Muscle layer of colon (tissue), 2 donors: ENCODE data around the gene DIS3L2.

Experiments
- H3K27ac ChIP-seq: one replicate; pipeline ENCODE4 v1.7.0; 2013; ENCODE audit warnings: low read depth, mild to moderate bottlenecking, low read length, moderate library complexity
- H3K27me3 ChIP-seq, 2 donors: one replicate each; pipeline ENCODE4 v1.7.0; 2013; ENCODE audit warnings: low read length in 2 of 2, mild to moderate bottlenecking in 2 of 2; ENCODE audit not compliant: insufficient read depth in 2 of 2, control insufficient read depth in 1 of 2
- H3K36me3 ChIP-seq: one replicate; pipeline ENCODE4 v1.7.0; 2013; ENCODE audit warnings: mild to moderate bottlenecking, low read length; ENCODE audit not compliant: insufficient read depth
- H3K4me1 ChIP-seq: one replicate; pipeline ENCODE4 v1.7.0; 2013; ENCODE audit warnings: mild to moderate bottlenecking, low read length; ENCODE audit not compliant: insufficient read depth
- H3K4me3 ChIP-seq, 2 donors: one replicate each; pipeline ENCODE4 v1.7.0; 2013; ENCODE audit warnings: low read length in 2 of 2, low read depth in 1 of 2, mild to moderate bottlenecking in 1 of 2, moderate library complexity in 1 of 2
- H3K9ac ChIP-seq: one replicate; pipeline ENCODE4 v1.7.0; 2013; ENCODE audit warnings: low read length
- H3K9me3 ChIP-seq: one replicate; pipeline ENCODE4 v1.7.0; 2013; ENCODE audit warnings: mild to moderate bottlenecking, low read length
- donor health status: abdominal sarcoma.
- donor health status: Adenocarcinoma of cecum.

Gene DIS3L2

GRCh38 chr2:232228971-232229894 lies 267.7 kb downstream of the DIS3L2 start:
- H3K4me1 ChIP-seq, result no peaks in the 10 kb centered on the region
- H3K27me3 ChIP-seq, result no peaks in the 10 kb centered on the region
- no peak overlapping the region for H3K9ac ChIP-seq
- H3K9me3 ChIP-seq, result no peaks in the 10 kb centered on the region
- H3K27ac ChIP-seq, result no peak overlapping the region
- no peak overlapping the region for H3K4me3 ChIP-seq
- H3K36me3 ChIP-seq, result no peaks in the 10 kb centered on the region

DNA sequence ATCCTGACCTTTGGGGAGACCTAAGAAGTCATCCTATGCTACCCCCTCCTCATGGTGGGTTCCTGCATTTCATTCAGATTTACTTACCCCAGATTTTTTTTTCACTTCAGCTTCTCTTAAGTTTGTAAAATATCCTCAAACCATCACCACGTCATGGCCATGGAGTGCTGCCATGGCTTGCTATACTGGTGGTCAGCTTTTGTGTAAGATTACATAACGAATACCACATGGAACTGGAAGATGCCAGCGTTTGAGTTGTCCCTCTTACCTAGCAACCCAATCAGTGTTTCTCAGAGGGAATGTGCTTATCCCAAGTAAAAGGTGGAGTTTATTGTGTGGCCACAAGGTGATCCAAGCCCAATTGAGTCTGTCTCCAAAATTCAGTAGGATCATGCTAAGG lies 268.4 kb downstream of the DIS3L2 start:
- Histone ChIP-seq H3K36me3 (no peaks in the 10 kb centered on the region), H3K9me3 (no peaks in the 10 kb centered on the region), H3K4me1 (no peaks in the 10 kb centered on the region), H3K4me3 (no peak overlapping the region), H3K27ac (no peak overlapping the region), H3K27me3 (no peaks in the 10 kb centered on the region), H3K9ac (no peak overlapping the region)

- Histone ChIP-seq H3K4me3 (no peak overlapping the region), H3K9me3 (no peaks in the 10 kb centered on the region), H3K27me3 (no peaks in the 10 kb centered on the region), H3K9ac (no peak overlapping the region), H3K27ac (no peak overlapping the region), H3K36me3 (no peaks in the 10 kb centered on the region), H3K4me1 (peaks cover 3% of the 10 kb centered on the region)
Observed at GRCh38 chr2:232230560-232230959, 269.0 kb downstream of the DIS3L2 start.

DNA sequence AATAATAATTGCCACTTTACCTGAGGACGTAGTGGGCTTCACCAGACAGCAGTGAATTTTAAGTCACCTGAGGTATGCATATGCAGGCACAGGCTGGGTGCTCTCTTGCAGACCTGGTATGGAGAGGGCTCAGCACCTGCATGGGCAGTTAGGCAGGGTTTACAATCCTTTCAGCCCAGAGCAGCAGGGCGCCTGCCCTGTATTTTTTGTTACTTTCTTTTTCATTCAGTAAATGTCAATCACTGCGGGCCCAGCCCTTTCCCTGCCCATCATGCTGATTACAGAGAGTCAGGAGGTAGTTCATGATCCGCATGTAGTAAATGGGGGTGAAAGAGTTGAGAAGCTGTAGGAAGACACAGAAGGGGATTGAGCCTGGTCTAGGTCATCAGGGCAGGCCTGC lies 270.0 kb downstream of the DIS3L2 start:
- H3K27me3 ChIP-seq, result no peaks in the 10 kb centered on the region
- H3K9me3 ChIP-seq, result no peaks in the 10 kb centered on the region
- H3K4me3 ChIP-seq, result no peak overlapping the region
- H3K27ac ChIP-seq, result no peak overlapping the region
- H3K4me1 ChIP-seq, result peaks cover 11% of the 10 kb centered on the region
- no peak overlapping the region for H3K9ac ChIP-seq
- no peaks in the 10 kb centered on the region for H3K36me3 ChIP-seq

GRCh38 chr2:232232915-232233314 lies 271.4 kb downstream of the DIS3L2 start:
- Histone ChIP-seq H3K4me3 (no peak overlapping the region), H3K9ac (no peak overlapping the region), H3K27ac (no peak overlapping the region), H3K36me3 (no peaks in the 10 kb centered on the region), H3K27me3 (no peaks in the 10 kb centered on the region), H3K4me1 (peaks cover 11% of the 10 kb centered on the region), H3K9me3 (no peaks in the 10 kb centered on the region)

GRCh38 chr2:232234922-232235615 lies 273.6 kb downstream of the DIS3L2 start:
- H3K27me3 ChIP-seq, result no peaks in the 10 kb centered on the region
- H3K4me1 ChIP-seq, result peaks cover 11% of the 10 kb centered on the region
- peaks cover 8% of the 10 kb centered on the region for H3K36me3 ChIP-seq
- H3K27ac ChIP-seq, result no peak overlapping the region
- no peak overlapping the region for H3K4me3 ChIP-seq
- no peak overlapping the region for H3K9ac ChIP-seq
- no peaks in the 10 kb centered on the region for H3K9me3 ChIP-seq

DNA sequence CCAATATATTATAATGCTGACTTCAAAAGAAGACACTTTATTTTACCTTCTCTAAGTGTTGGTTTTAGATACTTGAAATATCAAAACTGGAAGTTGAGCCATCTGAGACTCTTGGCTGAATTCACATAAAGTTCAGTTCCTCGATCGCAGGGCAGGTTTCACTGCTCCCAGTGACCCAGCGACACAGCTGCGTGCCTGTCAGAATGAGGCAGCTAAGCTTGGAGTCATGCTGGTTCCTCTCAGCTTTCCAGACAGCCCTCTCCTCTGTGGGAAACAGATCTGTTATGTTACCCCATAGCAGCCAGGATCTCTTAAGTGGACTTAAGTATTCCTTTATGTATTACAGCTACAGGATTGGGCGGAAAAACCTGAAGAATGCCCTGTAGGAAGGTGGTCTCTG lies 274.2 kb downstream of the DIS3L2 start:
- no peaks in the 10 kb centered on the region for H3K27me3 ChIP-seq
- no peak overlapping the region for H3K4me3 ChIP-seq
- peaks cover 14% of the 10 kb centered on the region for H3K36me3 ChIP-seq
- H3K9ac ChIP-seq, result no peak overlapping the region
- no peak overlapping the region for H3K27ac ChIP-seq
- no peaks in the 10 kb centered on the region for H3K9me3 ChIP-seq
- H3K4me1 ChIP-seq, result peaks cover 11% of the 10 kb centered on the region

DNA sequence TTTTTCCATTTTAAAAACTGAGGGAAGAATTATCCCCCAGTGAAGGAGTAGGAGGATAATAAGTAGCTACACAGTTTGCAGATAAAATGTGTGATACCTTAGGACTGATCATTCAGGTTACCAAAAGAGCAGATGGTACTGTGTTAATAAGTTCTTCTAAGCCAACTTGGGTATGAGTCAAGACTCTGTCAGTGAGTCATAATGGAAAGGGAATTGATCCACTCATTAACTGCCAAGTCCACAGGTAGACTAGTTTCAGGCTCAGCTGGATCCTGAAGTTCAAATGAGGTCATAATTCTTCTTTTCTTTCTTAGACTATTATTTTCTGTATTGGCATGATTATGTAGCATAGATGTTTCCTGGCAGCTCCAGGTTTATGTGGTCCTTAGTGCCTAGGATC lies 274.7 kb downstream of the DIS3L2 start:
- H3K9ac ChIP-seq, result no peak overlapping the region
- H3K27me3 ChIP-seq, result no peaks in the 10 kb centered on the region
- peaks cover 14% of the 10 kb centered on the region for H3K36me3 ChIP-seq
- peaks cover 11% of the 10 kb centered on the region for H3K4me1 ChIP-seq
- no peak overlapping the region for H3K4me3 ChIP-seq
- H3K27ac ChIP-seq, result no peak overlapping the region
- no peaks in the 10 kb centered on the region for H3K9me3 ChIP-seq

DNA sequence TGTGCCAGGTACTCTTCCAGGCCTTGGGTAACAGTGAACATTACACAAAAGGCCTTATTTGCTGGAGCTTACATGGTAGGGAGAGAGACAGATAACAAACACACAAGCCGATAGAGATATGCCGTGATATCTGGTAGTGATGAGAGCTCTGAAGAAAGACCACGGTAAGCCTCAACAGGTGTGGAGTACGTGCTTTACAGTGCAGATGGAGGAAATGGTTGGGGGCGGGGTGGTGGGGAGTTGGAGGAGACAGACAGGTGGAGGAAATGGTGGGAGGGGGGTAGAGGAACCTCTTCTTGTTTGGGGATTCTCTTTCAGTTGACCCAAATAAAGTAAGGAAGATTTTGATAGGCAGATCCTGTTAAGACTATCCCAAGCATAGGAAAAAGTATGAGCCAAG lies 276.0 kb downstream of the DIS3L2 start:
- Histone ChIP-seq H3K27ac (no peak overlapping the region), H3K9me3 (no peaks in the 10 kb centered on the region), H3K9ac (no peak overlapping the region), H3K36me3 (peaks cover 14% of the 10 kb centered on the region), H3K4me1 (peaks cover 11% of the 10 kb centered on the region), H3K4me3 (no peak overlapping the region), H3K27me3 (no peaks in the 10 kb centered on the region)

GRCh38 chr2:232238108-232238507 lies 276.6 kb downstream of the DIS3L2 start:
- H3K4me3 ChIP-seq, result no peak overlapping the region
- no peak overlapping the region for H3K27ac ChIP-seq

DNA sequence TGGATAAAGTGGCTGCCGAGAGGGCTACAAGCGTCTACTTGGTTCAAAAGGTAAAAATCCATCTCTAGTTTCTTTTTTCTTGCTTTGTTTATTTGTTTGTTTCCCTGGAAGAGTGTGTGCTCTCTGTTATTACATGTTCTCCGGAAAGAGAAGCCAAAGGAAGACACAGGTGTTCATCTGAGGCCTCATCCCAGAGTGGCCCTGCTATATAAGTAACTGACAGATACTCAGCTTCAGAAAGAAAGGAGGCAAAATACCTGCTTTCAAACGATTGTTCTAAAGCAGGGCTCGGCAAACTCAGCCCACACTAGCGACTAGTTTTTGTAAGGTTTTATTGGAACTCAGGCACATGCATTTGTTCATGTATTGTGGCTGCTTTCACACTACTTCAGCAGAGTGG lies 277.1 kb downstream of the DIS3L2 start:
- Histone ChIP-seq H3K36me3 (peaks cover 14% of the 10 kb centered on the region), H3K9ac (no peak overlapping the region), H3K27me3 (no peaks in the 10 kb centered on the region), H3K9me3 (no peaks in the 10 kb centered on the region), H3K4me3 (no peak overlapping the region), H3K27ac (no peak overlapping the region), H3K4me1 (peaks cover 11% of the 10 kb centered on the region)

More at GRCh38 chr2:232238108-232238507, 276.6 kb downstream of the DIS3L2 start:
- Histone ChIP-seq H3K9ac (no peak overlapping the region), H3K4me1 (peaks cover 11% of the 10 kb centered on the region), H3K27me3 (no peaks in the 10 kb centered on the region), H3K9me3 (no peaks in the 10 kb centered on the region), H3K36me3 (peaks cover 14% of the 10 kb centered on the region)
